Natural killer cell (primary cell): ENCODE results near the gene COL20A1. TPM values are rescaled to one million over a fixed set of nuclear protein-coding genes. Genes with fewer than 3 reads are reported as not detected.

Source experiments
- ATAC-seq, 3 donors: fragments of 150-1000 bp in 2 of 3; fragments of 200-7000 bp in 1 of 3; cut with Tn5 transposase; 1 replicate in 1 of 3; 2 replicates in 2 of 3; pipeline ENCODE4 v1.10.0; 2021; ENCODE audit warnings: mild to moderate bottlenecking in 2 of 3, moderate library complexity in 2 of 3
- DNase-seq, 2 donors: peaks; one replicate each; pipeline versions ENCODE4 v3.0.0 to v3.0.0-alpha.2; 2013 to 2021; ENCODE audit warnings: mixed read lengths in 1 of 2
- H3K27ac ChIP-seq: one replicate; pipeline ENCODE4 v1.5.1; 2013; ENCODE audit warnings: mild to moderate bottlenecking, low read length
- H3K27me3 ChIP-seq: one replicate; pipeline ENCODE4 v1.6.1; 2013; ENCODE audit warnings: low read length; ENCODE audit not compliant: control insufficient read depth, insufficient read depth
- H3K36me3 ChIP-seq: one replicate; pipeline ENCODE4 v1.6.1; 2013; ENCODE audit warnings: low read length; ENCODE audit not compliant: control insufficient read depth, insufficient read depth
- H3K4me1 ChIP-seq: one replicate; pipeline ENCODE4 v1.6.1; 2013; ENCODE audit warnings: low read length; ENCODE audit not compliant: control insufficient read depth, insufficient read depth
- H3K4me3 ChIP-seq: one replicate; pipeline ENCODE4 v1.5.1; 2013; ENCODE audit warnings: low read length
- H3K9me3 ChIP-seq: one replicate; pipeline ENCODE4 v1.6.1; 2013; ENCODE audit warnings: low read length; ENCODE audit not compliant: control insufficient read depth, insufficient read depth
- H3K27ac Mint-ChIP-seq, 2 donors: one replicate each; pipeline ENCODE4 v1.8.0; 2022; ENCODE audit warnings: mild to moderate bottlenecking in 2 of 2, mixed read lengths in 2 of 2, moderate library complexity in 1 of 2
- H3K27me3 Mint-ChIP-seq, 2 donors: one replicate each; pipeline ENCODE4 v1.8.0; 2022; ENCODE audit warnings: low read depth in 2 of 2, mixed read lengths in 2 of 2
- H3K36me3 Mint-ChIP-seq: one replicate; pipeline ENCODE4 v1.8.0; 2022; ENCODE audit warnings: mixed read lengths
- H3K4me1 Mint-ChIP-seq, 2 donors: one replicate each; pipeline ENCODE4 v1.8.0; 2022; ENCODE audit warnings: mixed read lengths in 2 of 2
- H3K4me3 Mint-ChIP-seq: one replicate; pipeline ENCODE4 v1.8.0; 2022; ENCODE audit warnings: mild to moderate bottlenecking, moderate library complexity, mixed read lengths
- H3K9me3 Mint-ChIP-seq, 2 donors: one replicate each; pipeline ENCODE4 v1.8.0; 2022; ENCODE audit warnings: mixed read lengths in 2 of 2
- CTCF ChIP-seq: fragments of 200-600 bp; IDR thresholded peaks from one replicate; pipeline ENCODE4 v1.8.0; 2022; ENCODE audit warnings: antibody characterized with exemption
- WGBS: methylation state at CpG from one replicate; pipeline ENCODE4 v1.1.7; 2013; ENCODE audit warnings: missing lambda C conversion rate; ENCODE audit not compliant: insufficient coverage; 5-methylcytosine and 5-hydroxymethylcytosine counted together
- intact Hi-C: fragments of 100-400 bp; cut with micrococcal nuclease; formaldehyde crosslinking; loops from one replicate; pipeline ENCODE4 v1.14.2; 2022
- total RNA-seq, 4 donors: library from RNA; stranded (reverse); fragments of 120-200 nt in 1 of 4; gene quantifications; one replicate each; pipeline versions ENCODE4 v1.2.3 to v1.2.4, GENCODE V29; 2013 to 2022

The COL20A1 gene
- total RNA-seq: under 1 TPM in 2 of 3 donors, not detected in 1; 0.12 to 0.33 TPM
- total RNA-seq (2013): not detected

GRCh38 chr20:63292904-63293303, at the start of gene COL20A1:
TSS of gene COL20A1 (plus strand) at chr20:63293186. CDS start at chr20:63295108, 1,922 bp downstream.
- DNase-seq: no peak
- Mint-ChIP-seq H3K36me3 (no peaks in the 10 kb centered on the region), H3K27ac (no peak within 1 kb of the TSS), H3K27me3 (peaks cover 0 to 4% of the 10 kb centered on the region in 2 donors), H3K4me1 (no peaks in the 10 kb centered on the region), H3K9me3 (no peaks in the 10 kb centered on the region), H3K4me3 (no peak within 1 kb of the TSS)
- peaks cover 2% of the 10 kb centered on the region for H3K36me3 ChIP-seq
- no peak within 1 kb of the TSS for H3K27ac ChIP-seq
- intact Hi-C loops: no loop called here
- 25% methylated on average over 7 of the region's 7 CpGs for WGBS
- H3K9me3 ChIP-seq: no peaks in the 10 kb centered on the region
- no peak for ATAC-seq
- H3K4me1 ChIP-seq: peaks cover 5% of the 10 kb centered on the region
- no peaks in the 10 kb centered on the region for H3K27me3 ChIP-seq
- H3K4me3 ChIP-seq: no peak within 1 kb of the TSS
- no peak for TF ChIP-seq CTCF

DNA sequence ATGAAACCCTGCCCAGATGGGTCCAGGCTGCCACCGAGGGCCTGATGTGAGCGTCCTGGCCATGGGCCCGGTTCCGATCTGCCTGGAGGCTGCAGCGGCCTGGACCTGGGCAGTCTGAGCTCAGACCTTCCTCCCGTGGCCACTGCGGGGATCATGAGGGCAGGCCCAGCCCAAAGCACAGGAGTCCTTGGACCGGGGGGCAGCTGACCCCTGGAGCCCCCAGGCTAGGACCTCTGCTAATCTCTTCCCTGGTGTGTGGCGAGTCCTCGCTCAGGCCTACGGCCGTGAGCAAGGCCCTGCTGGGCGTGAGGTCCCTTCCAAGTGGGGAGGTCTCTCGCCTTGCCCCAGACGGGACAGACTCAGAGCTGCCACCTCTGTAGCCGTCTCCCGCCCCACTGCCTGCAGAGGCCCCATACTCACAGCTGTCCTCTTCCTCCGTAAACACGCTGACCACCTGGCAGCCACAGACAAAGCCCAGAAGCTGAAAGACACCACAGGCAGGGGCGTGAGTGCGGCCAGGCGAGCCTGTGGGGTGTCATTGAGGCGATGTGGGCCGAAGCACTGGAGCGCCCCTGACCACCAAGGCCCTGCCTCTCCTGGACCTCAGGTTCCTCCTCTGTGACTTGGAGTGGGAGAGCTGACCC, 49.3 kb upstream of the COL20A1 start:
- intact Hi-C loops: no loop called here
- Histone ChIP-seq H3K27ac (no peak overlapping the region), H3K4me3 (no peak overlapping the region), H3K27me3 (no peaks in the 10 kb centered on the region), H3K4me1 (no peaks in the 10 kb centered on the region), H3K9me3 (no peaks in the 10 kb centered on the region), H3K36me3 (no peaks in the 10 kb centered on the region)
- no peak for ATAC-seq
- H3K27me3 Mint-ChIP-seq: peaks cover 4 to 11% of the 10 kb centered on the region in 2 donors
- H3K36me3 Mint-ChIP-seq: no peaks in the 10 kb centered on the region
- DNase-seq: no peak
- no peaks in the 10 kb centered on the region for H3K9me3 Mint-ChIP-seq
- no peak overlapping the region for H3K27ac Mint-ChIP-seq
- H3K4me3 Mint-ChIP-seq: no peak overlapping the region
- no peak for TF ChIP-seq CTCF
- no peaks in the 10 kb centered on the region for H3K4me1 Mint-ChIP-seq
- 84% methylated on average over 25 of the region's 25 CpGs for WGBS

DNA sequence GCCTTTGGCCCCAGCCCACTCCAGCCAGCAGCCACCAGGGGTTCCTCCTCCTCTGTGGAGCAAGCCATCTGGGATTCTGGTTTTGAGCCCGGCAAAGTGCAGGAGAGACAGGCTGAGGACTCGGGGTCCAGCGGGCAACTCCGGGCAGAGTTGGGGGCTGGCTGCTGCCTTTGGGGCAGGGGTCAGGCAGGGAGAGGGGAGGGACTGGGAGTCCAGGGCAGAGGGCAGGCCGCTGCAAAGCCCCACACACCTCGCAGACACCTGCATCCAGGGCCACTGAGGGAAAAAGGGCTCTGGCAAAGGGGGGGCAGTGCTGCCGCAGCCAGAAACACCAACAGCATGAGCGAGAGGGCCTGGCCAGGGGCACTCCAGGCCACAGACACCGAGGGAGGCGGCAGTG, 48.5 kb upstream of the COL20A1 start:
- H3K36me3 Mint-ChIP-seq: no peaks in the 10 kb centered on the region
- intact Hi-C loops: no loop called here
- H3K4me1 ChIP-seq: no peaks in the 10 kb centered on the region
- H3K4me3 Mint-ChIP-seq: no peak overlapping the region
- DNase-seq (no peak), ATAC-seq (no peak)
- H3K9me3 ChIP-seq: no peaks in the 10 kb centered on the region
- H3K27me3 ChIP-seq: no peaks in the 10 kb centered on the region
- no peaks in the 10 kb centered on the region for H3K9me3 Mint-ChIP-seq
- no peak overlapping the region for H3K27ac ChIP-seq
- 93% methylated on average over 10 of the region's 10 CpGs for WGBS
- no peak for TF ChIP-seq CTCF
- H3K4me1 Mint-ChIP-seq: no peaks in the 10 kb centered on the region
- H3K27ac Mint-ChIP-seq: no peak overlapping the region
- peaks cover 7 to 15% of the 10 kb centered on the region in 2 donors for H3K27me3 Mint-ChIP-seq
- H3K4me3 ChIP-seq: no peak overlapping the region
- H3K36me3 ChIP-seq: no peaks in the 10 kb centered on the region
